ENCODE results near the gene MAPK8IP1.

Gene MAPK8IP1

GRCh38 chr11:45920531-45921477 is 35.4 kb downstream of the MAPK8IP1 start:
- DNase-seq, result peak in 3 of 10 donors; percentile 11 to 43 (median 27)
- intact Hi-C loops (cut with DNase I), result no loop called here

GRCh38 chr11:45921561-45922424 is 36.3 kb downstream of the MAPK8IP1 start:
- intact Hi-C loops (cut with DNase I), result no loop called here
- DNase-seq, result peak in 4 of 10 donors; percentile 20 to 86 (median 71)

DNA sequence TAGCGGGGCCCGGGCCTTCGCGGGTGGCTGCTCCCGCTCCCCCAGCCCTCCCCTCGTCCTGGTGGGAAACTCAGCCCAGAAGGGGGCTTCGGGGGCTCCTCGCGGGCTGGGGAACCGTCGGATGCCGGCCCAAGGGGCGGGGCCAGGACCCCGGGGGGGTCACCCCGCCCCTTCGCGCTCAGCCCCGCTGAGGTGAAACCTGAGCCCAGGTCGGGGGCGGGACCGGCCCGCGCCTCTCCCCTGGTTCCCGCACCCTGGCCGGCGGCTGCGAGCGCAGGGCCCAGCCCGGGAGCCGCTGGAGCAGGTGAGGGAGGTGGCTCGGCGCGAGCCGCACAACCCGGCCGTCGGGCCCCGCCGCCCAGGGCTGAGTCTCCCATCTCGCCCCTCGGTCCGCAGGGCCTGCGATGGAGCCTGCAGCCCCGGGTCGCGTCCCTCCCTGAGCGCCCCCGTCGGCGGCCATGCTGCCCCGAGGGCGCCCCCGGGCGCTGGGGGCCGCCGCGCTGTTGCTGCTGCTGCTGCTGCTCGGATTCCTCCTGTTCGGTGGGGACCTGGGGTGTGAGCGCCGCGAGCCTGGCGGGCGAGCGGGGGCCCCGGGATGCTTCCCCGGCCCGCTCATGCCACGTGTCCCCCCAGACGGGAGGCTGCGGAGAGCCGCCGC is 37.1 kb downstream of the MAPK8IP1 start, which contains the start of gene LARGE2:
TSS of gene LARGE2 (plus strand) at position 232 of the 658 bp plus-strand sequence. CDS start at position 459, 227 bp downstream.
- peak in 3 of 10 donors; percentile 14 to 70 (median 50) for DNase-seq
- intact Hi-C loops (cut with DNase I), result no loop called here

GRCh38 chr11:45924036-45924915 is 38.8 kb downstream of the MAPK8IP1 start:
- intact Hi-C loops (cut with DNase I), result no loop called here
- peak in 2 of 10 donors; percentile 61 to 81 for DNase-seq

DNA sequence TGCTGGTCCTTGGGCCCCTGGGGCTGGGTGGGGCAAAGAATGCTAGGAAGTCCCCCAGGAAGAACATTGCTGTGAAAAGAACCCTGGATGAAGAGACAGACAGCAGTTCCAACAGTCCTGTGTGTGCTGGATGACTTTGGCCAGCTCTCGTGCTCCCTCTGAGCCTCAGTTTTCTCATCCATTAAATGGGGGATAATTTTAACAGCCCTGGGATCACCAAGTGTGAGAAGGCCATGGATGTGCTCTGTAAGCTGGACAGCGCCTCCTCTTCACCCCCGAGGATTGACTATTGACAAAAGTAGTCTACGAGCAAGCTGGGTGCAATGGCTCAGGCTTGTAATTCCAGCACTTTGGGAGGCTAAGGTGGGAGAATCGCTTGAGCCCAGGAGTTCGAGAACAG is 39.5 kb downstream of the MAPK8IP1 start:
- DNase-seq, result no peak
- intact Hi-C loops (cut with DNase I), result no loop called here

GRCh38 chr11:45925550-45925949 is 40.1 kb downstream of the MAPK8IP1 start:
- intact Hi-C loops (cut with DNase I), result no loop called here
- DNase-seq, result no peak

DNA sequence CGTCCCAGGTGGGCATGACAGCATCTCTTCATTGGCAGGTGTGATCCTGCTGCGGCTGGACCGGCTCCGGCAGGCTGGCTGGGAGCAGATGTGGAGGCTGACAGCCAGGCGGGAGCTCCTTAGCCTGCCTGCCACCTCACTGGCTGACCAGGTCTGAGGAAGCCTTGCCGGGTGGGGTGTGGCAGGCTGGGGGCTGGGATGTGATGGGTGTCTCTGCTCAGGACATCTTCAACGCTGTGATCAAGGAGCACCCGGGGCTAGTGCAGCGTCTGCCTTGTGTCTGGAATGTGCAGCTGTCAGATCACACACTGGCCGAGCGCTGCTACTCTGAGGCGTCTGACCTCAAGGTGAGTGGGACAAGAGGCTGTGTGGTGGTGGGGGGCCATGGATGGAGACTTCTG is 40.5 kb downstream of the MAPK8IP1 start:
- intact Hi-C loops (cut with DNase I), result no loop called here
- peak in 2 of 10 donors; percentile 75 to 79 for DNase-seq

DNA sequence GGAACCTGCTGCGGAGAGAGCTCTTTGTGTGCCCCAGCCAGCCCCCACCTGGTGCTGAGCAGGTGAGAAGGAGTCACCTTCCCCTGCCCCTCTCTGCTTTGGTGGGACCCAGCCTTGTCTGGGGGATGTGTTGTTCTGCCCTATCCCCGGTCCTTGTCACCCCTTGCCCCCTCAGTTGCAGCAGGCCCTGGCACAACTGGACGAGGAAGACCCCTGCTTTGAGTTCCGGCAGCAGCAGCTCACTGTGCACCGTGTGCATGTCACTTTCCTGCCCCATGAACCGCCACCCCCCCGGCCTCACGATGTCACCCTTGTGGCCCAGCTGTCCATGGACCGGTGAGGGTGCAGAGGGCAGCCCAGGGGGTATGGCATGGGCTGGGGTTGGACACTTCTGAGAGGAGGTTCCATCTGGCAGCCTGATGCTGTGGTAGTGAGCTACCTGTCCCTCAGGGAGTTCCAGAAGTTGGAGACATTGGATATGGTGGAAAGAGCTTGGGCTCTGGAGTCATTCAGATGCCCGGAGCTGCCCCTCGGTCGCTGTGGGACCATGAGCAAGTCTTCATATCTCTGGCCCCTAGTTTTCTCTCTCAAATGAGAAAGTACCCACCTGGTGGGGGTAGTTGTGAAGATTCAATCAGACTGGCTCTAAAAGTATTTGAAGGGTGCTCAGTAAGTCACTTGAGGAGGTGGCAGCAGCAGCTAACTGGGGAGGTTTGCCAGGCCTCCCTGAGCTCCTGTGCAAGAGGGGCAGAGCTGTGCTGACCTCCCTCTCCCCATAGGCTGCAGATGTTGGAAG is 41.3 kb downstream of the MAPK8IP1 start:
- DNase-seq, result peak in 2 of 10 donors; percentile 70 to 74
- intact Hi-C loops (cut with DNase I), result no loop called here

DNA sequence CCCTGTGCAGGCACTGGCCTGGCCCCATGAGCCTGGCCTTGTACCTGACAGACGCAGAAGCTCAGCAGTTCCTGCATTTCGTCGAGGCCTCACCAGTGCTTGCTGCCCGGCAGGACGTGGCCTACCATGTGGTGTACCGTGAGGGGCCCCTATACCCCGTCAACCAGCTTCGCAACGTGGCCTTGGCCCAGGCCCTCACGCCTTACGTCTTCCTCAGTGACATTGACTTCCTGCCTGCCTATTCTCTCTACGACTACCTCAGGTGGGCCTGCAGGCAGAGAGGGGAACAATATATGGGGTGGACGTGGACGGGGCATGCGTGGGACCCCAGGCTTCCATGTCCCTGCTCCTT is 41.9 kb downstream of the MAPK8IP1 start:
- peak in 1 of 10 donors; percentile 80 for DNase-seq
- intact Hi-C loops (cut with DNase I), result no loop called here

GRCh38 chr11:45927684-45928413 is 42.4 kb downstream of the MAPK8IP1 start:
- intact Hi-C loops (cut with DNase I), result no loop called here
- peak in 1 of 10 donors; percentile 83 for DNase-seq

- intact Hi-C loops (cut with DNase I), result no loop called here
- peak in 1 of 10 donors; percentile 60 for DNase-seq
Observed at GRCh38 chr11:45928535-45929215, 43.2 kb downstream of the MAPK8IP1 start.

DNA sequence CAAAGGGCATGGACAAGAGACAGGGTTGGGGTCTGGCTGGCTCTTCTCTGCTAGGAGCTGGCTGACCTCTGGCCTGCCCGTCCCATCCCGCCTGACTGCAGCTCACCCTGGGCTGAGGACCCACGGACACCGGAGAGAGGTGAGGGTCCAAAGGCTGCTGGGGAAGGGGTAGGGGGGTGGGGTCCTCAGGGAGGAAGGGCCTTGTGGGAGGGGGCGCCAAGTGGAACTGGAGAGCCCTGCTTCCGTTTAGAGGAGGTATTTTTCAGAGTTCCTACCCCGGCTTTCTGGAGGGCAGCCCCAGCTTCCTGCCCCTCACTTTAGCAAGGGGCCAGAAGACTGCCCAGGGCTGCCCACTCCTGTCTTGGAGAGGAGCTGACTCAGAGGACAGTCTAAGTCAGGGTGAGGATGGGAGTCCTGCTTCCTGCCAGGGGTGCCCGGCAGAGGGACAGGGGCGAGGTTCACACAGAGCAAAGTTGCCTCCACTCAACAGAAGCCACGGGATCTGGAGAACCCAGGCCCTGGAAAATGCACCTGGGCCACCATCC is 44.1 kb downstream of the MAPK8IP1 start:
- peak in 1 of 10 donors; percentile 43 for DNase-seq
- intact Hi-C loops (cut with DNase I), result no loop called here

- intact Hi-C loops (cut with DNase I), result no loop called here
- peak in 2 of 10 donors; percentile 78 to 87 for DNase-seq
Observed at GRCh38 chr11:45930031-45930794, 44.8 kb downstream of the MAPK8IP1 start.

- DNase-seq, result peak in 1 of 10 donors; percentile 49
- intact Hi-C loops (cut with DNase I), result no loop called here
Observed at GRCh38 chr11:45930951-45931570, 45.6 kb downstream of the MAPK8IP1 start.

- no peak for DNase-seq
- intact Hi-C loops (cut with DNase I), result no loop called here
Observed at GRCh38 chr11:45931739-45932138, 46.3 kb downstream of the MAPK8IP1 start.

DNA sequence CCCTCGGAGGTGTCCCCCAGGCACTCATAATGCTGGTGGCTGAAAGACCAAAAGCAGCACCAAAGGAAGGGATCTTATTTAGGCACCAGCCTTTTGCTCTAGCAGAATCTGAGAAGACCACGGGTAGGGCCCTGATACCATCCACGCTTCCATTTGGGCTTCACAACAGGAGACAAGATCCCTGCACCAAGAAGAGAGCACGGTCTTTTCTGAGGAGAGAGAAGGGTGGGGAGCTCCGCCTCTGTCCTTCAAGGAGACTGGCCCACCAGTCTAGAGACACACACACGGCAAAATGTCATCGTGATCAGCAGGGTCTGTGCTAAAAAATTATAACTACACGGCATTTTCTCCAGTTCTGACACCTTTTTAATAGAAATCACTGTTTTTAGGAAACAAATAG is 46.8 kb downstream of the MAPK8IP1 start:
- intact Hi-C loops (cut with DNase I), result no loop called here
- DNase-seq, result no peak
